Measurements from ENCODE around the gene PRDX5. TPM values are rescaled to one million over a fixed set of nuclear protein-coding genes. Genes with fewer than 3 reads are reported as not detected.

Gene PRDX5
- total RNA-seq, 1 experiment from 2014 or later = 381 TPM

DNA sequence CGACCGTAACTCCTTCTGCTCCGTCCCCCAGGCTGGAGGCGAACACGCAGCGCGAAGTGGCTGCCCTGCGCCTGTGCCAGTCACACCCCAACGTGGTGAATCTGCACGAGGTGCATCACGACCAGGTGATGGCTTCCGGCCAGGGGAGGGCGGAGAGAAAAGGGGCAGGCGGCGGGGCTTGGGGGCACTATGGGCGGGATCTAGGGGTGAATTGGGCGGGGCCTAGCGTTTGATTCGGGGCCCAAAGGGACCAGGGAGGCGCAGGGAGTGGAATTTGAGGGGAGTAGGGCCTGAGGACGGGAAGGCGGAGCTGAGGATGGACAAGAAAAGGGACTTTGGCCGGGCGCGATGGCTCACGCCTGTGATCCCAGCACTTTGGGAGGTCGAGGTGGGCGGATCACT lies 50.8 kb downstream of the PRDX5 start:
- intact Hi-C loops (cut with micrococcal nuclease; ENCODE audit: unreplicated experiment) = no loop called here
- H4K20me1 ChIP-seq (ENCODE audit: insufficient read depth) = peaks cover 5% of the 10 kb centered on the region; the same call in 1 of the 2 replicates
- DNase-seq = no peak
- no peak overlapping the region for H3K27ac ChIP-seq
- no peaks in the 10 kb centered on the region for H3K9me3 ChIP-seq (ENCODE audit: insufficient read depth, low read depth)
- no peaks in the 10 kb centered on the region for H3K9me2 ChIP-seq (ENCODE audit: insufficient read depth)
- H3K36me3 ChIP-seq (ENCODE audit: low read depth) = peaks cover 32% of the 10 kb centered on the region
- CTCF ChIA-PET = interaction anchor here (0.7 kb wide), 1 partner anchor 73 kb away, joined by 6 read pairs; no protein-coding TSS in a partner anchor
- H3K4me3 ChIP-seq = no peak overlapping the region
- no peak overlapping the region for H2AFZ ChIP-seq
- POLR2A ChIA-PET (ENCODE audit: unreplicated experiment) = no interaction called here
- peaks cover 13% of the 10 kb centered on the region for H3K4me1 ChIP-seq (replicated peaks; ENCODE audit: insufficient read depth)
- TF ChIP-seq EZH2 (IDR thresholded peaks at IDR 0.05; ENCODE audit: low read depth) = no peak
- TF ChIP-seq, protein P1, sequence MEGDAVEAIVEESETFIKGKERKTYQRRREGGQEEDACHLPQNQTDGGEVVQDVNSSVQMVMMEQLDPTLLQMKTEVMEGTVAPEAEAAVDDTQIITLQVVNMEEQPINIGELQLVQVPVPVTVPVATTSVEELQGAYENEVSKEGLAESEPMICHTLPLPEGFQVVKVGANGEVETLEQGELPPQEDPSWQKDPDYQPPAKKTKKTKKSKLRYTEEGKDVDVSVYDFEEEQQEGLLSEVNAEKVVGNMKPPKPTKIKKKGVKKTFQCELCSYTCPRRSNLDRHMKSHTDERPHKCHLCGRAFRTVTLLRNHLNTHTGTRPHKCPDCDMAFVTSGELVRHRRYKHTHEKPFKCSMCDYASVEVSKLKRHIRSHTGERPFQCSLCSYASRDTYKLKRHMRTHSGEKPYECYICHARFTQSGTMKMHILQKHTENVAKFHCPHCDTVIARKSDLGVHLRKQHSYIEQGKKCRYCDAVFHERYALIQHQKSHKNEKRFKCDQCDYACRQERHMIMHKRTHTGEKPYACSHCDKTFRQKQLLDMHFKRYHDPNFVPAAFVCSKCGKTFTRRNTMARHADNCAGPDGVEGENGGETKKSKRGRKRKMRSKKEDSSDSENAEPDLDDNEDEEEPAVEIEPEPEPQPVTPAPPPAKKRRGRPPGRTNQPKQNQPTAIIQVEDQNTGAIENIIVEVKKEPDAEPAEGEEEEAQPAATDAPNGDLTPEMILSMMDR (conservative IDR thresholded peaks at IDR 0.05) = no peak
- H3F3A ChIP-seq (ENCODE audit: insufficient read depth, low read depth) = peaks cover 46% of the 10 kb centered on the region
- H3K4me2 ChIP-seq = no peak overlapping the region
- BruUV-seq (replicated peaks) = no TSS peak
- H3K27me3 ChIP-seq (ENCODE audit: insufficient read depth, low read depth) = no peaks in the 10 kb centered on the region
- H3K79me2 ChIP-seq (ENCODE audit: low read depth) = no peaks in the 10 kb centered on the region

DNA sequence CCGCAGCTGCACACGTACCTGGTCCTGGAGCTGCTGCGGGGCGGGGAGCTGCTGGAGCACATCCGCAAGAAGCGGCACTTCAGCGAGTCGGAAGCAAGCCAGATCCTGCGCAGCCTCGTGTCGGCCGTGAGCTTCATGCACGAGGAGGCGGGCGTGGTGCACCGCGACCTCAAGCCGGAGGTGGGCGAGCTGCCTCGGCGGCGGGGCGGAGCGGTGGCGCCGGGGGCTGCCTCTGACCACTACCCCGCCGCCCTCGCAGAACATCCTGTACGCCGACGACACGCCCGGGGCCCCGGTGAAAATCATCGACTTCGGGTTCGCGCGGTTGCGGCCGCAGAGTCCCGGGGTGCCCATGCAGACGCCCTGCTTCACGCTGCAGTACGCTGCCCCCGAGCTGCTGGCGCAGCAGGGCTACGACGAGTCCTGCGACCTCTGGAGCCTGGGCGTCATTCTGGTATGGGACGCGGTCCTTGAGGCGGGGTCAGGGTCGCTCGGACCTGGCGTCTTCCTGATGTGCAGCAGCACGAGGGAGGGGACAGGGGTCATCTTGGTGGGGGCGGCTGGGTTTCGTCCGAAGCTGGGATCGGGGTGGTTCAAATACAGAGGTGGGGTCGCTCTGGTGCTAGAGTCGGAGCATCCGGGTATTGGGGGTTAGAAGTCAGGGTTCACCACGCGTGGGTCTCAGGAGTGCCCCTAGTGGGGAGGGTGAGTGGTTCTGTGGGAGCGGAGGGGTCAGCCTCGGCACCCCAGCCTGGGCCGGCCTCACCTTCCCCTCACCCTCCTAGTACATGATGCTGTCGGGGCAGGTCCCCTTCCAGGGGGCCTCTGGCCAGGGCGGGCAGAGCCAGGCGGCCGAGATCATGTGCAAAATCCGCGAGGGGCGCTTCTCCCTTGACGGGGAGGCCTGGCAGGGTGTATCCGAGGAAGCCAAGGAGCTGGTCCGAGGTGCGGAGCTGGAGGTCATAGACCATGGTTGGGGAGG lies 51.8 kb downstream of the PRDX5 start:
- TF ChIP-seq EZH2 (IDR thresholded peaks at IDR 0.05; ENCODE audit: low read depth) = no peak
- TF ChIP-seq, protein P1 (conservative IDR thresholded peaks at IDR 0.05) = no peak
- Histone ChIP-seq H3K79me2 (ENCODE audit: low read depth) (no peaks in the 10 kb centered on the region), H3K4me3 (no peak overlapping the region), H3K9me3 (ENCODE audit: insufficient read depth, low read depth) (no peaks in the 10 kb centered on the region), H2AFZ (no peak overlapping the region), H3K9me2 (ENCODE audit: insufficient read depth) (no peaks in the 10 kb centered on the region), H3K4me2 (no peak overlapping the region), H3F3A (ENCODE audit: insufficient read depth, low read depth) (peaks cover 43% of the 10 kb centered on the region), H3K27me3 (ENCODE audit: insufficient read depth, low read depth) (no peaks in the 10 kb centered on the region), H4K20me1 (ENCODE audit: insufficient read depth) (peaks cover 5% of the 10 kb centered on the region; the same call in 1 of the 2 replicates), H3K27ac (no peak overlapping the region), H3K4me1 (replicated peaks; ENCODE audit: insufficient read depth) (peaks cover 13% of the 10 kb centered on the region), H3K36me3 (ENCODE audit: low read depth) (peaks cover 25% of the 10 kb centered on the region)
- BruUV-seq (replicated peaks) = no TSS peak
- DNase-seq = no peak
- intact Hi-C loops (cut with micrococcal nuclease; ENCODE audit: unreplicated experiment) = no loop called here
- ChIA-PET POLR2A (ENCODE audit: unreplicated experiment) (no interaction called here), CTCF (interaction anchor here (0.6 kb wide), 1 partner anchor 24 kb away, joined by 3 read pairs; no protein-coding TSS in a partner anchor)

DNA sequence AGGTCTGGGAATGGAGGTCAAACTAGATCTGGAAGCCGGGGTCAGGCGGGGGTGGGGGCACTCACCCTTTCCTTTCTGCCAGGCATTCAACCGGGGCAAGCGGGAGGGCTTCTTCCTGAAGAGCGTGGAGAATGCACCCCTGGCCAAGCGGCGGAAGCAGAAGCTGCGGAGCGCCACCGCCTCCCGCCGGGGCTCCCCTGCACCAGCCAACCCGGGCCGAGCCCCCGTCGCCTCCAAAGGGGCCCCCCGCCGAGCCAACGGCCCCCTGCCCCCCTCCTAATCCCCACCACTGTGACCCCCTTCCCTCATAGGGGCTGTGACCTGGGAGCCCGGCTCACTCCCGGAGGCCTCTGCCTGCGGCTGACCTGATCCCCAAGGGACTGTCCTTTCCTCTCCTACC lies 53.3 kb downstream of the PRDX5 start:
- intact Hi-C loops (cut with micrococcal nuclease; ENCODE audit: unreplicated experiment) = no loop called here
- Histone ChIP-seq H3K4me3 (no peak overlapping the region), H3K79me2 (ENCODE audit: low read depth) (no peaks in the 10 kb centered on the region), H3K4me2 (no peak overlapping the region), H2AFZ (no peak overlapping the region), H3K9me3 (ENCODE audit: insufficient read depth, low read depth) (no peaks in the 10 kb centered on the region), H4K20me1 (ENCODE audit: insufficient read depth) (peaks cover 5% of the 10 kb centered on the region; the same call in 1 of the 2 replicates), H3K27ac (no peak overlapping the region), H3K27me3 (ENCODE audit: insufficient read depth, low read depth) (no peaks in the 10 kb centered on the region), H3F3A (ENCODE audit: insufficient read depth, low read depth) (peaks cover 28% of the 10 kb centered on the region), H3K36me3 (ENCODE audit: low read depth) (peaks cover 12% of the 10 kb centered on the region), H3K4me1 (replicated peaks; ENCODE audit: insufficient read depth) (peaks cover 10% of the 10 kb centered on the region), H3K9me2 (ENCODE audit: insufficient read depth) (no peaks in the 10 kb centered on the region)
- no peak for DNase-seq
- POLR2A ChIA-PET (ENCODE audit: unreplicated experiment) = no interaction called here
- BruUV-seq (replicated peaks) = no TSS peak
- no peak for TF ChIP-seq EZH2 (IDR thresholded peaks at IDR 0.05; ENCODE audit: low read depth)
- TF ChIP-seq, protein P1 (conservative IDR thresholded peaks at IDR 0.05) = no peak
- CTCF ChIA-PET = interaction anchor here (0.7 kb wide), 1 partner anchor 190 kb away, joined by 6 read pairs; no protein-coding TSS in a partner anchor

Small RNA genes lying within 50 kb of the gene (microRNA-seq; reads per million reads assigned to microRNA genes)
- gene MIR1237 (ENCODE audit: borderline number of aligned reads, borderline replicate concordance) (17.5 reads per million, percentile 29 among the genes with 10 or more reads in this experiment), gene MIR7155 (ENCODE audit: borderline number of aligned reads, borderline replicate concordance) (not detected)

Other genes with a start within 250 kb of the PRDX5 start
- gene MACROD1, start 152.0 kb upstream of the PRDX5 start, total RNA-seq (2021) = 41.0 and 68.8 TPM in 2 replicates
- 267 and 299 TPM in 2 replicates for gene STIP1, start 131.9 kb upstream of the PRDX5 start, total RNA-seq (2021)
- gene FERMT3, start 111.4 kb upstream of the PRDX5 start, total RNA-seq (2021) = 5.0 and 6.6 TPM in 2 replicates
- 55.2 and 76.2 TPM in 2 replicates for gene TRPT1, start 91.9 kb upstream of the PRDX5 start, total RNA-seq (2021)
- gene NUDT22, start 91.8 kb upstream of the PRDX5 start, total RNA-seq (2021) = 87.4 and 112 TPM in 2 replicates
- gene DNAJC4, start 87.6 kb upstream of the PRDX5 start, total RNA-seq (2021) = 55.0 and 57.1 TPM in 2 replicates
- 110 and 129 TPM in 2 replicates for gene VEGFB, start 83.5 kb upstream of the PRDX5 start, total RNA-seq (2021)
- gene FKBP2, start 77.0 kb upstream of the PRDX5 start, total RNA-seq (2021) = 84.2 and 93.2 TPM in 2 replicates
- 385 and 435 TPM in 2 replicates for gene PPP1R14B, start 71.2 kb upstream of the PRDX5 start, total RNA-seq (2021)
- 73.2 and 79.6 TPM in 2 replicates for gene PLCB3, start 66.6 kb upstream of the PRDX5 start, total RNA-seq (2021)
- 94.3 and 94.4 TPM in 2 replicates for gene BAD, start 33.5 kb upstream of the PRDX5 start, total RNA-seq (2021)
- gene GPR137, start 32.3 kb upstream of the PRDX5 start, total RNA-seq (2021) = 72.8 and 110 TPM in 2 replicates
- 0.53 and 0.57 TPM in 2 replicates for gene KCNK4, start 26.8 kb upstream of the PRDX5 start, total RNA-seq (2021)
- gene CATSPERZ, start 17.8 kb upstream of the PRDX5 start, total RNA-seq (2021) = 1.3 TPM in 1 of 2 replicates, not detected in the other
- 61.0 and 64.6 TPM in 2 replicates for gene ESRRA, start 12.6 kb upstream of the PRDX5 start, total RNA-seq (2021)
- gene TRMT112, start 562 bp upstream of the PRDX5 start, total RNA-seq (2021) = 264 and 275 TPM in 2 replicates
- gene CCDC88B, start 22.1 kb downstream of the PRDX5 start, total RNA-seq (2021) = 9.6 and 15.1 TPM in 2 replicates
- gene RPS6KA4, start 41.0 kb downstream of the PRDX5 start, total RNA-seq (2021) = 60.6 and 64.3 TPM in 2 replicates
- 0.41 and 1.1 TPM in 2 replicates for gene SLC22A11, start 237.8 kb downstream of the PRDX5 start, total RNA-seq (2021)

All from PC-9 (cell line).